ENCODE measurements around the gene SPOCK1.

DNA sequence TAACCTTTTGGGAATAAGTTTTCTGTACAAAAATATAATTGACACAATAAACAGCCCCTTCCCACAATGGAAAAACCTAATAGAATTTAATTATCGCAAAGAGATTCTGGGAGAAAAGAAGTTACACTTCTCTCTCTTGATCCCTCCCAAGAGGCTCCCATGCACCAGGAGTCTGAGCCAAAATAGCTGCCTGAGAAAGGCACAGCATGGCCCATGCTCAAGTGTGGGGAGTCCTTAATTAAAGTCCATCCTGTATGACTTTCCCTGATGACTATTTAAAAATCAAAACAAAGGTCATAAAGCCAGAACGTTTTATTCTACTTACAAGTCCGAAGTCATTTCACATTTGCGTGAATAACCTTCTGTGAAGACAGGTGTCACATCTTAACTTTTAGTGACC is 155.1 kb downstream of the SPOCK1 start:
- TF ChIP-seq TAF1 (IDR thresholded peaks at IDR 0.05; ENCODE audit: borderline replicate concordance, insufficient read depth, low read length), result no peak
- no peak for TF ChIP-seq POLR2AphosphoS5 (IDR thresholded peaks at IDR 0.05; ENCODE audit: low read depth, low read length)
- TF ChIP-seq, protein P1, sequence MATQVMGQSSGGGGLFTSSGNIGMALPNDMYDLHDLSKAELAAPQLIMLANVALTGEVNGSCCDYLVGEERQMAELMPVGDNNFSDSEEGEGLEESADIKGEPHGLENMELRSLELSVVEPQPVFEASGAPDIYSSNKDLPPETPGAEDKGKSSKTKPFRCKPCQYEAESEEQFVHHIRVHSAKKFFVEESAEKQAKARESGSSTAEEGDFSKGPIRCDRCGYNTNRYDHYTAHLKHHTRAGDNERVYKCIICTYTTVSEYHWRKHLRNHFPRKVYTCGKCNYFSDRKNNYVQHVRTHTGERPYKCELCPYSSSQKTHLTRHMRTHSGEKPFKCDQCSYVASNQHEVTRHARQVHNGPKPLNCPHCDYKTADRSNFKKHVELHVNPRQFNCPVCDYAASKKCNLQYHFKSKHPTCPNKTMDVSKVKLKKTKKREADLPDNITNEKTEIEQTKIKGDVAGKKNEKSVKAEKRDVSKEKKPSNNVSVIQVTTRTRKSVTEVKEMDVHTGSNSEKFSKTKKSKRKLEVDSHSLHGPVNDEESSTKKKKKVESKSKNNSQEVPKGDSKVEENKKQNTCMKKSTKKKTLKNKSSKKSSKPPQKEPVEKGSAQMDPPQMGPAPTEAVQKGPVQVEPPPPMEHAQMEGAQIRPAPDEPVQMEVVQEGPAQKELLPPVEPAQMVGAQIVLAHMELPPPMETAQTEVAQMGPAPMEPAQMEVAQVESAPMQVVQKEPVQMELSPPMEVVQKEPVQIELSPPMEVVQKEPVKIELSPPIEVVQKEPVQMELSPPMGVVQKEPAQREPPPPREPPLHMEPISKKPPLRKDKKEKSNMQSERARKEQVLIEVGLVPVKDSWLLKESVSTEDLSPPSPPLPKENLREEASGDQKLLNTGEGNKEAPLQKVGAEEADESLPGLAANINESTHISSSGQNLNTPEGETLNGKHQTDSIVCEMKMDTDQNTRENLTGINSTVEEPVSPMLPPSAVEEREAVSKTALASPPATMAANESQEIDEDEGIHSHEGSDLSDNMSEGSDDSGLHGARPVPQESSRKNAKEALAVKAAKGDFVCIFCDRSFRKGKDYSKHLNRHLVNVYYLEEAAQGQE (IDR thresholded peaks at IDR 0.05; ENCODE audit: insufficient read depth in 1 of 2, low read depth in 2 of 2, low read length in 2 of 2), result no peak
- TF ChIP-seq SIN3A (IDR thresholded peaks at IDR 0.05; ENCODE audit: borderline replicate concordance, insufficient read depth, low read length), result no peak
- TF ChIP-seq FOXP2 (optimal IDR thresholded peaks at IDR 0.05; ENCODE audit: borderline replicate concordance, extremely low read depth, extremely low read length, insufficient read depth), result no peak
